SJCRH30 (cell line): ENCODE results near the gene C16orf96. TPM values are rescaled to one million over a fixed set of nuclear protein-coding genes. Genes with fewer than 3 reads are reported as not detected.
A peak's percentile ranks its signal among the peaks of the same experiment; 100 is the strongest.

Source experiments
- DNase-seq, 2 experiments: peaks; one replicate each; pipeline ENCODE4 v3.0.0-alpha.2; 2015 to 2020
- H3K27ac ChIP-seq: fragments of 250-450 bp; sonication (Bioruptor Pico); 2 replicates; pipeline ENCODE4 v1.5.1; 2020; ENCODE audit warnings: mild to moderate bottlenecking, moderate library complexity
- H3K27me3 ChIP-seq: fragments of 250-450 bp; sonication (Bioruptor Pico); 2 replicates; pipeline ENCODE4 v1.5.1; 2020; ENCODE audit warnings: mild to moderate bottlenecking, moderate library complexity
- H3K36me3 ChIP-seq: fragments of 250-450 bp; sonication (Bioruptor Pico); 2 replicates; pipeline ENCODE4 v1.5.1; 2020; ENCODE audit warnings: mild to moderate bottlenecking, moderate library complexity
- H3K4me1 ChIP-seq: fragments of 250-450 bp; sonication (Bioruptor Pico); 2 replicates; pipeline ENCODE4 v1.5.1; 2020; ENCODE audit warnings: mild to moderate bottlenecking, moderate library complexity
- H3K4me3 ChIP-seq: fragments of 250-450 bp; sonication (Bioruptor Pico); 2 replicates; pipeline ENCODE4 v1.5.1; 2020; ENCODE audit warnings: mild to moderate bottlenecking, moderate library complexity
- H3K9me3 ChIP-seq: fragments of 250-450 bp; sonication (Bioruptor Pico); replicated peaks from 2 replicates; pipeline ENCODE4 v1.5.1; 2020; ENCODE audit warnings: mild to moderate bottlenecking, moderate library complexity
- total RNA-seq: library from RNA; depleted of rRNA; stranded (reverse); fragments of >200 nt; shearing (Covaris generic); gene quantifications from 2 replicates; pipeline ENCODE4 v1.2.3, GENCODE V29; 2014

The C16orf96 gene
- total RNA-seq, 1 experiment from 2014 or later, result not detected

- H3K27me3 ChIP-seq, result no peaks in the 10 kb centered on the region
- no peak overlapping the region for H3K4me3 ChIP-seq
- no peak overlapping the region for H3K27ac ChIP-seq
- no peak for DNase-seq
- no peaks in the 10 kb centered on the region for H3K9me3 ChIP-seq
- no peaks in the 10 kb centered on the region; the same call in 1 of the 2 replicates for H3K4me1 ChIP-seq
- H3K36me3 ChIP-seq, result no peaks in the 10 kb centered on the region
Observed at GRCh38 chr16:4623593-4623992, 67.5 kb downstream of the C16orf96 start.

- H3K27ac ChIP-seq, result peak within 1 kb of the TSS; percentile 81
- H3K9me3 ChIP-seq, result no peaks in the 10 kb centered on the region
- peak; percentile 95 to 96 for DNase-seq
- peak within 1 kb of the TSS; percentile 81 for H3K4me3 ChIP-seq
- H3K27me3 ChIP-seq, result no peaks in the 10 kb centered on the region
- no peaks in the 10 kb centered on the region for H3K36me3 ChIP-seq
- no peaks in the 10 kb centered on the region; the same call in 1 of the 2 replicates for H3K4me1 ChIP-seq
Observed at GRCh38 chr16:4624015-4624826, 68.1 kb downstream of the C16orf96 start, which contains the start of gene MGRN1. TSS of gene MGRN1 (plus strand) at chr16:4624826. CDS start at chr16:4624961, 135 bp downstream.

GRCh38 chr16:4624827-4625559, 68.9 kb downstream of the C16orf96 start:
- Histone ChIP-seq H3K4me3 (peak overlapping the region; percentile 81), H3K36me3 (no peaks in the 10 kb centered on the region), H3K27me3 (no peaks in the 10 kb centered on the region), H3K27ac (peak overlapping the region; percentile 2; the same call in 1 of the 2 replicates), H3K9me3 (no peaks in the 10 kb centered on the region), H3K4me1 (no peaks in the 10 kb centered on the region)
- DNase-seq, result peak; percentile 42

- Histone ChIP-seq H3K4me1 (no peaks in the 10 kb centered on the region), H3K36me3 (no peaks in the 10 kb centered on the region), H3K4me3 (peak overlapping the region; percentile 81), H3K27ac (no peak overlapping the region; the same call in 1 of the 2 replicates), H3K27me3 (no peaks in the 10 kb centered on the region), H3K9me3 (no peaks in the 10 kb centered on the region)
- no peak for DNase-seq
Observed at GRCh38 chr16:4625560-4626159, 69.5 kb downstream of the C16orf96 start.

- Histone ChIP-seq H3K27me3 (no peaks in the 10 kb centered on the region), H3K4me3 (no peak overlapping the region), H3K9me3 (no peaks in the 10 kb centered on the region), H3K4me1 (no peaks in the 10 kb centered on the region), H3K27ac (no peak overlapping the region), H3K36me3 (no peaks in the 10 kb centered on the region)
- no peak for DNase-seq
Observed at GRCh38 chr16:4626396-4626795, 70.3 kb downstream of the C16orf96 start.

- no peaks in the 10 kb centered on the region for H3K9me3 ChIP-seq
Observed at GRCh38 chr16:4628283-4628682, 72.1 kb downstream of the C16orf96 start.

GRCh38 chr16:4631444-4631843, 75.3 kb downstream of the C16orf96 start:
- Histone ChIP-seq H3K4me1 (no peaks in the 10 kb centered on the region), H3K27me3 (no peaks in the 10 kb centered on the region), H3K9me3 (no peaks in the 10 kb centered on the region), H3K27ac (no peak overlapping the region), H3K4me3 (no peak overlapping the region), H3K36me3 (no peaks in the 10 kb centered on the region; the same call in 1 of the 2 replicates)
- DNase-seq, result no peak

More at GRCh38 chr16:4628283-4628682, 72.1 kb downstream of the C16orf96 start:
- H3K27ac ChIP-seq, result no peak overlapping the region
- no peak overlapping the region for H3K4me3 ChIP-seq
- H3K36me3 ChIP-seq, result no peaks in the 10 kb centered on the region
- H3K27me3 ChIP-seq, result no peaks in the 10 kb centered on the region
- H3K4me1 ChIP-seq, result no peaks in the 10 kb centered on the region
- no peak for DNase-seq

- Histone ChIP-seq H3K9me3 (no peaks in the 10 kb centered on the region), H3K4me1 (no peaks in the 10 kb centered on the region), H3K27ac (no peak overlapping the region), H3K27me3 (no peaks in the 10 kb centered on the region), H3K36me3 (no peaks in the 10 kb centered on the region; the same call in 1 of the 2 replicates), H3K4me3 (no peak overlapping the region)
- no peak for DNase-seq
Observed at GRCh38 chr16:4633910-4634635, 77.9 kb downstream of the C16orf96 start.

- Histone ChIP-seq H3K4me3 (no peak overlapping the region), H3K27me3 (no peaks in the 10 kb centered on the region), H3K4me1 (no peaks in the 10 kb centered on the region), H3K9me3 (no peaks in the 10 kb centered on the region), H3K36me3 (no peaks in the 10 kb centered on the region; the same call in 1 of the 2 replicates), H3K27ac (no peak overlapping the region)
- DNase-seq, result no peak
Observed at GRCh38 chr16:4634768-4635167, 78.6 kb downstream of the C16orf96 start.

GRCh38 chr16:4636196-4636595, 80.1 kb downstream of the C16orf96 start:
- Histone ChIP-seq H3K4me3 (no peak overlapping the region), H3K27ac (no peak overlapping the region), H3K4me1 (no peaks in the 10 kb centered on the region), H3K9me3 (no peaks in the 10 kb centered on the region), H3K36me3 (no peaks in the 10 kb centered on the region; the same call in 1 of the 2 replicates), H3K27me3 (no peaks in the 10 kb centered on the region)
- DNase-seq, result no peak

GRCh38 chr16:4637501-4638166, 81.5 kb downstream of the C16orf96 start:
- no peaks in the 10 kb centered on the region for H3K4me1 ChIP-seq
- H3K4me3 ChIP-seq, result no peak overlapping the region
- H3K9me3 ChIP-seq, result no peaks in the 10 kb centered on the region
- DNase-seq, result no peak
- H3K36me3 ChIP-seq, result no peaks in the 10 kb centered on the region; the same call in 1 of the 2 replicates
- H3K27me3 ChIP-seq, result no peaks in the 10 kb centered on the region
- no peak overlapping the region for H3K27ac ChIP-seq

GRCh38 chr16:4639899-4640509, 83.9 kb downstream of the C16orf96 start:
- Histone ChIP-seq H3K9me3 (no peaks in the 10 kb centered on the region), H3K4me1 (no peaks in the 10 kb centered on the region), H3K27ac (no peak overlapping the region), H3K4me3 (no peak overlapping the region), H3K27me3 (no peaks in the 10 kb centered on the region), H3K36me3 (no peaks in the 10 kb centered on the region)
- no peak for DNase-seq

- Histone ChIP-seq H3K4me1 (no peaks in the 10 kb centered on the region), H3K4me3 (no peak overlapping the region), H3K9me3 (no peaks in the 10 kb centered on the region), H3K27ac (no peak overlapping the region), H3K27me3 (no peaks in the 10 kb centered on the region), H3K36me3 (no peaks in the 10 kb centered on the region)
- no peak for DNase-seq
Observed at GRCh38 chr16:4640572-4641305, 84.6 kb downstream of the C16orf96 start.
